HG03139 (cell line): ENCODE results near the gene DEFB115.
"Not testable (repeated sequence)": the region's sequence is repeated elsewhere in the genome, so short reads cannot be mapped to it uniquely, and the experiment has no call there.

Experiments
- ATAC-seq: cut with Tn5 transposase; IDR thresholded peaks from one replicate; pipeline ENCODE4 v1.9.1; 2021; ENCODE audit not compliant: unreplicated experiment

Gene DEFB115

GRCh38 chr20:31257364-31257763 is at the start of gene DEFB115:
DEFB115 (plus strand) TSS chr20:31257664; CDS start chr20:31257664, 0 bp downstream.
- ATAC-seq: no peak

GRCh38 chr20:31236953-31237352 is 20.5 kb upstream of the DEFB115 start:
- ATAC-seq: no peak

- ATAC-seq: no peak
These were observed 19.7 kb upstream of the DEFB115 start for GRCh38 chr20:31237763-31238162.

- no peak for ATAC-seq
These were observed 18.3 kb upstream of the DEFB115 start for GRCh38 chr20:31239139-31239538.

GRCh38 chr20:31256959-31257358 is 505 bp upstream of the DEFB115 start:
- no peak for ATAC-seq

GRCh38 chr20:31260326-31260932 is 3.0 kb downstream of the DEFB115 start:
- ATAC-seq: no peak

- ATAC-seq: no peak
These were observed 17.0 kb downstream of the DEFB115 start for GRCh38 chr20:31274441-31274840.

- ATAC-seq: no peak
These were observed 20.7 kb downstream of the DEFB115 start for GRCh38 chr20:31278178-31278577.

GRCh38 chr20:31284964-31285363 is 27.5 kb downstream of the DEFB115 start:
- ATAC-seq: not testable (repeated sequence)

- no peak for ATAC-seq
These were observed 51.2 kb downstream of the DEFB115 start, which contains the start of gene DEFB116 for GRCh38 chr20:31308535-31309162. DEFB116 (minus strand) TSS chr20:31308585; CDS start chr20:31308585, 0 bp downstream.
